HG02571 (cell line): ENCODE data around the gene DCAF8L1.
"Not testable (repeated sequence)": the region's sequence is repeated elsewhere in the genome, so short reads cannot be mapped to it uniquely, and the experiment has no call there.

ENCODE experiments used
- ATAC-seq: cut with Tn5 transposase; IDR thresholded peaks from one replicate; pipeline ENCODE4 v1.9.1; 2021; ENCODE audit warnings: mild to moderate bottlenecking, moderate library complexity; ENCODE audit not compliant: unreplicated experiment

DCAF8L1 gene

GRCh38 chrX:27981349-27981748 lies at the start of gene DCAF8L1:
Gene DCAF8L1 (minus strand): TSS chrX:27981449. CDS start chrX:27981334, 115 bp downstream.
- ATAC-seq = no peak

GRCh38 chrX:28022371-28022770 lies 41.1 kb upstream of the DCAF8L1 start:
- ATAC-seq = no peak

- no peak for ATAC-seq
Observed at GRCh38 chrX:28016823-28017222, 35.6 kb upstream of the DCAF8L1 start.

GRCh38 chrX:28015993-28016392 lies 34.7 kb upstream of the DCAF8L1 start:
- ATAC-seq = no peak

GRCh38 chrX:28010875-28011274 lies 29.6 kb upstream of the DCAF8L1 start:
- ATAC-seq = no peak

GRCh38 chrX:27998666-27999065 lies 17.4 kb upstream of the DCAF8L1 start:
- ATAC-seq = no peak

GRCh38 chrX:27997622-27998021 lies 16.4 kb upstream of the DCAF8L1 start:
- no peak for ATAC-seq

GRCh38 chrX:27996132-27996531 lies 14.9 kb upstream of the DCAF8L1 start:
- no peak for ATAC-seq

GRCh38 chrX:27995611-27996010 lies 14.4 kb upstream of the DCAF8L1 start:
- ATAC-seq = no peak

GRCh38 chrX:27987862-27988646 lies 6.8 kb upstream of the DCAF8L1 start:
- no peak for ATAC-seq

GRCh38 chrX:27976934-27977333 lies 4.3 kb downstream of the DCAF8L1 start:
- not testable (repeated sequence) for ATAC-seq

- no peak for ATAC-seq
Observed at GRCh38 chrX:27976284-27976683, 5.0 kb downstream of the DCAF8L1 start.

GRCh38 chrX:27968878-27969277 lies 12.4 kb downstream of the DCAF8L1 start:
- ATAC-seq = no peak

- ATAC-seq = no peak
Observed at GRCh38 chrX:27968352-27968751, 12.9 kb downstream of the DCAF8L1 start.

- no peak for ATAC-seq
Observed at GRCh38 chrX:27966955-27967354, 14.3 kb downstream of the DCAF8L1 start.

GRCh38 chrX:27966492-27966891 lies 14.8 kb downstream of the DCAF8L1 start:
- ATAC-seq = no peak

- not testable (repeated sequence) for ATAC-seq
Observed at GRCh38 chrX:27965348-27965747, 15.9 kb downstream of the DCAF8L1 start.

- no peak for ATAC-seq
Observed at GRCh38 chrX:27964432-27964831, 16.8 kb downstream of the DCAF8L1 start.

- ATAC-seq = not testable (repeated sequence)
Observed at GRCh38 chrX:27960410-27960809, 20.8 kb downstream of the DCAF8L1 start.

GRCh38 chrX:27953171-27953570 lies 28.1 kb downstream of the DCAF8L1 start:
- no peak for ATAC-seq

- no peak for ATAC-seq
Observed at GRCh38 chrX:27933361-27933760, 47.9 kb downstream of the DCAF8L1 start.
